Stimulated activated CD4-positive, alpha-beta T cell treated with anti-CD3 and anti-CD28 coated beads, Interleukin-1b, Interleukin-23, amount 100 ng/mL, for 1 hour (primary cell): ENCODE data around the gene WDR27.
"Not testable (repeated sequence)": the region's sequence is repeated elsewhere in the genome, so short reads cannot be mapped to it uniquely, and the experiment has no call there.

ENCODE experiments used
- DNase-seq, 2 donors: peaks; one replicate each; pipeline ENCODE4 v3.0.0-alpha.2; 2020; ENCODE audit warnings: low read depth in 2 of 2

The WDR27 gene

DNA sequence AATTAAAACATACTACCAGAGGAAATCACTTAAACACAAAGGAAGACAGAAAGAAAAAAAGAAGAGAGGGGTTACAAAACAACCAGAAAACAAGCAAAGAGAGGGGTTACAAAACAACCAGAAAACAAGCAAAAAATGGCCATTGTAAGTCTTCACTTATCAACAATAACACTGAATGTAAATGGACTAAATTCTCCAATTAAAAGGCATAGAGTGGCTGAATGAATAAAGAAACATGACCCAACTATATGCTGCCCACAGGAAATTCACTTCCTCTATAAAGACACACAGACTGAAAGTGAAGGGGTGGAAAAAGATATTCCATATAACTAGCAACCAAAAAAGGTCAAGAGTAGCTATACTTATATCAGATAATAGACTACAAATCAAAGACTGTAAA lies 180.0 kb downstream of the WDR27 start:
- DNase-seq: no peak

- no peak for DNase-seq
These were observed 181.7 kb downstream of the WDR27 start for GRCh38 chr6:169520104-169520503.

GRCh38 chr6:169518451-169518850 lies 183.4 kb downstream of the WDR27 start:
- DNase-seq: no peak

DNA sequence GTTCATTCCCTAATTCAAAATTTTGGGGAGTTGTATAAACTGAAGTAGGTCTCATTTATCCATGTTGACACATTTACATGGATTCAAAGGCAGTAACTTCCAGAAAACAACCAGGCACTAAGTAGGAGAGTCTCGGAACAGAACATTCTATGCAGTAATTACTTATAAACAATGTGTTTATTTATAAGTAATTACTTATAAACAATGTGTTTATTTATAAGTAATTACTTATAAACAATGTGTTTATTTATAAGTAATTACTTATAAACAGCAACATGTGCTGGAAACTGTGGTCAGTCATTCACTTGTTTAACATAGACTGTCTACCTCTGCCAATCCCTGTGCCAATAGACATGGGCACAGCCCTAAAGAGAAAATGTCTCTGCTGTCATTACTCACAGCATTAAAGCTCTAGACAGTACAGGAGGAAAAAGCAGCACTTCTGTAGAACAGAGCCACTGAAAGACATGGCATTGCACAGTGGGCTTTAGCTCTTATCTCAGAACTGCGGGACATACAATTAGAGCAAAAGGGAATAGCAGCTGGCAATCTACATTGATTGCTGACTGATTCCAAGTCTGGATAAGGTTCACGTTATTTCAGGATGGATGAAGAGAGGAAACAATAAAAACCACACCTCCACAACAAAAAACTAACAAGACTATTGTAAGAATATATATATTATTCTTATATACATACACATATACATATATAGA lies 188.2 kb downstream of the WDR27 start:
- DNase-seq: no peak

DNA sequence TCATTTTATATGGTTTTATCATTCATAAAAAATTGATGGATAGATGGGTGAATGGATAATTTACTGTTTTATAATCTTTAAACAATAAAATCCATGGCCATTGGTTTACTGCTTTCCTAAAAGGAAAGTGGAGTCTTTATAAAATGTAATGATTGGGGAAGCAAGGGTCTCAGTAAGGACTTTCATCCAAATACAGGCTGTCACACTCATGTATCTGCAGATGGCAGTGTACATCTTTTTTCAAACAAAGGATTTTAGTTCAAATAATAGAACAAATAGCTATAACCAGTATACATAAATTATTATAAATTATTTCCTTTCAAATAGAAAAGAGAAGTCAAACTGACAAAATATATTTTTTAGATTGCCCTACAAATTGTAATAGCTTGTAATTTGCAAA lies 190.0 kb downstream of the WDR27 start:
- DNase-seq: not testable (repeated sequence)

- DNase-seq: no peak
These were observed 191.0 kb downstream of the WDR27 start for GRCh38 chr6:169510871-169511270.

DNA sequence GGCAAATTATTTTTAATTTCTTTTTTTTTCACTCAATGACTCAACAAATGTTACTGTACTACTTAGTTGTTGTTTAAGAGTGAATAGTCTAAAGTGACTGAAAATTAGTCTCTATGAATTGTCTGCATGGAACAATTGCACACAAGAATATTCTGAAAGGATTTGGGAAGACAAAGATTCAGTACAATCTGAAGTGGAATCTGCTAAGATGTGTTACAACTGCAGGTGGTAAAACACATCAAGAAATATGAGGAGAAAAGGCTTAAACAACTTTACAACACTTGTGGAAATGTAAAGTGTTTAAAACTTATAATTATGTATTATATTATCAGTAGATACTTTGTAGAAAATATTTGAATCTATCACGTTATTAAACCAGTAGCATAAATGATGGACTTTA lies 193.4 kb downstream of the WDR27 start:
- DNase-seq: no peak

DNA sequence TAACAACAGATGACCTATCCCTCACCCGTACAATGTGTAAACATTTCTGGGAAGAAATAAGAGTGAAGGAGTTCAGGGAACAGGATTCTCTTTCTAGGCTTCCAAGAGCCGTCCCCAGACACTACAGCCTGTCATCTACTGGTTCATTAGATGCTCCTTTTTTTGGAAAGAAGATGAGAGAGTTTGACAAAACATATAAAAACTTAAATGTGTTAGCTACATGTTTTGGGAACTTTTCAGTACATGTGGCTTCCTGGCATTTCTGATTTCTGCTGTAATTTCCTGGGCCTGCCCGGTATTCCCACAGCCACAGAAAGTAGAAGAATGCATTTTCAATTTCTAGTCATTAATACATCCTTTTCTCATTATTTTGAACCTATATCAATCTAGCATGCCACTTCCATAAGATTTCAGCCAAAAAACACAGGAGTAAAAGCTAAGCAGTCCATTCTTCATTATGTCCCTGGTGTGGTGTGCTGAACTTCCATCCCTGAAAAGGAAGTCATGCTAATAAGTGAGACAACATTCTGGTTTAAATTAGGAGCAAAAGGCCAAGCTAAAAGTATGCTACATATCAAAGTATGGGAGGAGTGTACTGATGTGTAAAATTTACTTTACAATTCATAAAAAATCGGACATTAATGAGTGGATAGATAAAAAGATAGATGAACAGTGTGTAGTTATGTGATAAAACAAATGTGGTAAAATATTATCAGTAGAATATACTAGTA lies 198.2 kb downstream of the WDR27 start:
- DNase-seq: no peak

- no peak for DNase-seq
These were observed 199.4 kb downstream of the WDR27 start for GRCh38 chr6:169502445-169502844.

- DNase-seq: no peak
These were observed 200.0 kb downstream of the WDR27 start for GRCh38 chr6:169501777-169502313.

DNA sequence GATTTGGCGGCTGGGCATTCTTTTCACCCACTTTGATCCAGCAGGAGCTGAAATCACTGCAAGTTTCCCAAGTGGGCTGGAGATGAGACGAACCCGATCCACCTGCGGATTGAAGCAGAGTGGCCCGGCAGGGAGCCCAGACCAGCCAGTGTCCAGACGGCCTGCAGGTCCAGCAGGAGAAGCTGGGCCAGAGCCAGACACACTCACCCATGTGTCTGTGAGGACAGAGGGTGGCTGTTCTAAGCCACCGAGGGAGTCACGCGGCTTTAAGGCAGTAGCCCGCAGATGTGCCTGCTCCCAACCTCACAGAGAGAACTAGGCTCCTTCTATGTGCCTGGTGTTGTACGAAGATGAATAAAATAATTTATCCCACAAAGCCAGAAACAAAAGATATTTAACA lies 200.7 kb downstream of the WDR27 start:
- DNase-seq: no peak

GRCh38 chr6:169500688-169501087 lies 201.1 kb downstream of the WDR27 start:
- no peak for DNase-seq

DNA sequence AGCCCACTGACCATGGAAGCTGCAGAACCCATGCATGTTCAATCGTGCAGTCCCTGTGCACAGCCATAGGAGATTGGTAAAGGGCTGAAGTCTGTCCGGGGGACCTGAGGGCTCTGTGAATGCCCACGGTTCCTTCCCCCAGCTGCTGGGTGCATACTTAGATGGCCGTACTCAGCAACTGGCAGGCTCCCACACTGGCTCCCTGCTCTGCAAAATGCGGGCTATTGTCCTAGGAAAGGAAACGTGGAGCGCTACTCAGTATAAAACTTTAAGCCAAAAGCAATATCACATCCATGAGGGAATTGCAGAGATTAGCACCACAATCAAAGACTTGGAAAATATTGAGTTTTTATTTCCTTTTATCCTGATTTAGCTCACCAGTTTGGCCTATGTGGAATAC lies 202.0 kb downstream of the WDR27 start:
- DNase-seq: no peak

GRCh38 chr6:169498916-169499513 lies 202.8 kb downstream of the WDR27 start:
- DNase-seq: no peak

DNA sequence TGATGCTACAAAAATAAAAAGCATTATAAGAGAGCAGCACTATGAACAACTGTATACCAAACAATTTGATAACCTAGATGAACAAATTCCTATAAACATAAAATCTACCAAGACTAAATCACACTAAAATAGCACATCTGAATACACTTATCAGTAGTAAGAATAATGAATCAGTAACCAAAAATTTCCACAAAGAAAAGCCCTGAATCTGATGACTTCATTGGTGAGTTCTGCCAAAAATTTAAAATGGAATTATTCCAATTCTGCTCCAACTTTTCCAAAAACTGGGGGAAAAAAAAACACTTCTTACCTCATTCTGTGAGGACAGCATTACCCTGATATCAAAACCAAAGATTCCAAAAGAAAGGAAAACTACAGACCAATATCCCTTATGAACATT lies 206.2 kb downstream of the WDR27 start:
- DNase-seq: no peak

DNA sequence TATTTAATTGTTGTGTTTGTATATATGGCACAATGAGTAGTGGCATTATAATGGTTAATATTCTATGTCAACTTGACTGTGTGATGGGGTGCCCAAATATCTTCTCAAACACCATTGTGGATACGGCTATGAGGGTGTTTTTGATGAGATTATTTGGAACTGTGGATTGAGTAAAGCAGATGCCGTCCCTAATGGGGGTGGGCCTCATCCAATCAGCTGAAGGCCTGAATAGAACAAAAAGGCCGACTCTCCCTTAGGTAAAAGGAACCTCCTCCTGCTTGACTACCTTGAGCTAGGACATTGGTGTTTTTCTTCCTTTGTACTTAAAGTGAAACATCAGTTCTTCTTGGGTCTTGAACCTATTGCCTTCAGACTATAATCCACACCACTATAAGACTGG lies 207.8 kb downstream of the WDR27 start:
- DNase-seq: no peak

DNA sequence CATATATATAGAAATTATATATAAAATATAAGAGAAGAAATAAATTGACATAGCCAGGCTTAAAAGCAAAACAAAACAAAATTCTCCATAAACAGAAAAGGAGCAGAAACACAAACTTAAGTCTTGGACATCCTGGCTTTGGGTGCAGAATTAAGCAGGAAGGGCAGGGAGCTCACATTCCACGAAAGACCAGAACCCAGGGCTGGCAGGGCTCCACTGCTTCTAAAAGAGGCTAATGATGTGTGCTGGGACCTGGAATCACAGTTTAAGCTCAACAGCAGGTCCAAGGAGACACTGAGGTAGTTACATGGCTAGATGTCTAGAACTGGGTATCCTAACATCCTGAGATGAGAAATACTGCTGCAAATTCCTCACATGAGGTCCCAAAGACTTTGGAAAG lies 210.3 kb downstream of the WDR27 start:
- no peak for DNase-seq

DNA sequence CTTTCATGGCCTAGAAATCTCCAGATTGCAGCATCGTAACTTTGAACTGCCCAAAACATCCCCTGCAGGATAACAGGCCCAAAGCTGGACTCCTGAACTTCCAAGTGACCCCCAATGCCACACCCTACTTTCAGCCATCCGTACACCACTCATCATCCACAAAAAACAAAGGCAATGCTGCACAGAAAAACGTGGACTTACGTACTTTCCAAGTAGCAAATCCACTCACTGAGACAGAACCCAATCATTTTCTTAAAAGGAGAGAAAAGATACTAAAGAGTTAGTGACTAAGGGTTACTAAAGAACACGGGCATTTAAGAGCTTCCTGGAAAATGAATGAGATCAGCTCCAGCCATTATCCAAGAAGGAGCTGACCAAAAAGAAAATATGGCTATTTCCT lies 211.0 kb downstream of the WDR27 start:
- DNase-seq: no peak

DNA sequence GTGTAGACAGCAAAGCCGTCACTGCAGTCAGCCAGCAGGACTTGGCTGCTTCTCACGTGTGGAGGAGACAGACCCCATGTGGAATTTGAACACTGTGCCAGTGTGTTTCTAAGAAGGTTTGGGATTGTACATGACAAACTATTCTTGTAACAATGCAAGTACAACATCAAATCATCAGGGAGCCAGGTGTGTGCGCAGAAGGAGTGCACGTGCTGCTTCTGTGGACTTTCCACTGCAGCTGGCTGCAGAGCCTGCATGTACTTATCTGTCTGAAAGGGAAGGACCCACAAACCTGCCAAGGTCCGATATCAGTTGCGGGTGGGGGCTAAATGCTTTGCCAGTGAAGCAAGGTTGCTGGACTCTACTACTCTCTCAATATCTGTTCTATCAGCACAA lies 211.6 kb downstream of the WDR27 start:
- no peak for DNase-seq

GRCh38 chr6:169489563-169490245 lies 212.1 kb downstream of the WDR27 start:
- no peak for DNase-seq

- no peak for DNase-seq
These were observed 214.0 kb downstream of the WDR27 start for GRCh38 chr6:169487579-169488436.
